Skin epidermis (tissue), 12 donors: ENCODE measurements around the gene HS6ST3.

ENCODE experiments used
- H3K27ac ChIP-seq, 21 experiments: fragments of 200-600 bp; sonication (generic) in 11 of 21; one replicate each; pipeline ENCODE4 v1.5.0; 2020; ENCODE audit warnings: mild to moderate bottlenecking in 3 of 21, inconsistent platforms in 2 of 21, moderate library complexity in 2 of 21
- H3K4me3 ChIP-seq, 7 experiments: fragments of 200-600 bp; sonication (generic) in 2 of 7; one replicate each; pipeline ENCODE4 v1.5.0; 2020; ENCODE audit warnings: inconsistent platforms in 2 of 7, mild to moderate bottlenecking in 2 of 7, moderate library complexity in 1 of 7

HS6ST3 gene

DNA sequence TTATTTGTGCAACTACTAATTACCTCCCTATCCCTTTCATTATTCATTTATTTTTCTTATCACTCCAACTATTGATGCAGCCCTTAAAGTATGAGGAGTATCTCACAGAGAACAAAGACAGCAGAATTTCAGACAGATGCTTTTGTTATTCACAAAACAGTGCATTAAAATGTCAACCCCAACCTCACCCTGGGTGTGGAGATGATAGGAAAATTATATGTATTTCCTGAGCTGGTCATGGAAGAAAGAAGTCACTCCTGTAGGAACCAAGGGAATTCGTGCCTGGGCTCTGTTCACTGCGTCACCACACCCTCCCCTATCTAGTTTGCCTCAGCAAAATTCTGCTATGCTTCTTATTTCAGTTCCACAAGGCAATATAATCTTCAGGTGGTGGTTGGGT lies 588.9 kb downstream of the HS6ST3 start:
- H3K4me3 ChIP-seq: no peak overlapping the region
- no peak overlapping the region for H3K27ac ChIP-seq

DNA sequence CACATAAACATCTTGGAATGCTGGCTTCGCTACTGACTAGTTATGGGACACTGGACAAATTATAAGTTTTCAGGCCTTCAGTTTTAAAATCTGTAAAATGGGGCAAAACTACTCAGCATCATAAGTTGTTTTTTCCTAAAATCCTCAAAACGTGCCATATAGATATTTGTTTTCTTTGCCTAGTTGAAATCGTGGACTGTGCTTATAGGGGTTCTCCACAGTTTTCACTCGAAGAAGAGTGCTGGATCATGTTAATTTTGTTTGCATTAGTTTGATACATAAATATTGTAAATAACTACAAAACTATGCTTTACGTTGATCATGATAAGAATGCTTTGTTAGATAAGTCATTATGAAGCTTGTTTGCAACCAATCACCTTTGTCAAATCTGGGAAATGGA lies 591.0 kb downstream of the HS6ST3 start:
- no peak overlapping the region for H3K4me3 ChIP-seq
- no peak overlapping the region for H3K27ac ChIP-seq

DNA sequence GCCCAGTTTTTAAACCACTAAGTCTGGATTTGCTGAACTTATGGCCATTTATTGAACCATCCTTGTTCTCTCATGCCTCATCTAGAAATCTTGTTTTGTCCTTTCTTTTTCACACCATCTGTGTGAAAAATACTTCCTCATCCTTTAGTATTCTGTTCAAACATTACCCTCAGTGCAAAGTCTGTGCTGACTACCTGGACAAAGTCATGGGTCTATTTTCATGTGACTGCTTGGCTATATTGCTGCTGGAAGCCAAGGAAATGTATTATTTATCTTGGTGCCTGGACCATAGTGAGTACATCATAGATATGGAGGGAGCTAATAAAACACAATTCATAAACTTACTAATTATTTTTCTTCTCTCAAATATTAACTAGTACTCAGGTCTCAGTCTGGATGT lies 591.9 kb downstream of the HS6ST3 start:
- H3K4me3 ChIP-seq: no peak overlapping the region
- H3K27ac ChIP-seq: no peak overlapping the region

DNA sequence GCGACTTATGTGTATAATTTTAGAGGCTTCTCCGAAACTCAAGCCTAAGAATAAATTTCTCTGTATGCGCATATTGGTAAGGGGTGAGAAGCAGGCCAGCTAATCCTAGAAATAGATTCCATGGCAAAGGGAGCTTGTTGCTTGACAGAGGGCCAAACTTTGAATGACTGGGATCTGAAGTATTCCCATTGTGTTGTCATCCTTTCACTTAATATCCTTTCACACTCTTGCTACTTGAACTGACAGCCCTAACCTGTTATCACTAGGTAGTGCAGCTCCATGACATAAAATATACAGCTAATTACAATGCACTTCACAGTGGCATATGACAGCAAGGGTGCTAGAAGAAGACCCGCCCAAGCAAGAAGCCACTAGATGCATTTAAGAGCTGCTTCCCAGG lies 594.6 kb downstream of the HS6ST3 start:
- Histone ChIP-seq H3K27ac (no peak overlapping the region), H3K4me3 (no peak overlapping the region)

DNA sequence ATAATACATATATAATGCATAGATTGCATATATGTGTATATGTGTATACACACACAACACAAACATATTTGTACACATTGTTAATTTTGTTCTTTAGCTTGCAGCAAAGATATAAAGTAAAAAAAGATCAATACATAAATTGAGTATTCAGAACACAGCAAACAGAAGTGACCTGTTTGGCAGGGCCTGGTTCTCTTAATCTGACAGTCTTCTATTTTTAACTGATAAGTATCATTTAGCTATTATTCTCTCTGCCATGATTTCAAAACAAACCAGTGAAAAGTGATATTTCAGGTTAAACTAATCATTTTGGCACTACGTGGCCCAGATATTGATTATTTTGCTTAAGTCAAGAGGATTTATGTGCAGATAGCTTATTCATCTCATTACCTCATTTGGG lies 595.0 kb downstream of the HS6ST3 start:
- Histone ChIP-seq H3K4me3 (no peak overlapping the region), H3K27ac (no peak overlapping the region)

DNA sequence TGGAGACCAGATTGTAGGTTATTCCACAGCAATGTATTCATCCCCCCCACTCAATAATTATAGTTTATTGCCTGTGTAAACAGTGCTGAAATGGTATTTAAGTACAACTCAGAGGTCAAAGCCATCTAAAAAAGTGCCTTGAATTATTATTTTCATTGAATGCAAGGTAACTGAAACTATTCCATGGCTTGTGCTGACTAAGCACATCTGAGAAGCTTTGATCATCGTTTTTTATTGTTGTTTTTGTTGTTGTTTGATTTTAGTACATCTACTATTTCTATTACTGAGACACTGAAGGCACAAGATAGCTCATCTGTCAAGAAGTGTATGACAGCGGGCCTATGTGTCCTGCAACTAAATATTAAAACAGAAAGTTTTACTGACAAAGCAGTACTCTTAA lies 596.4 kb downstream of the HS6ST3 start:
- Histone ChIP-seq H3K4me3 (no peak overlapping the region), H3K27ac (no peak overlapping the region)

DNA sequence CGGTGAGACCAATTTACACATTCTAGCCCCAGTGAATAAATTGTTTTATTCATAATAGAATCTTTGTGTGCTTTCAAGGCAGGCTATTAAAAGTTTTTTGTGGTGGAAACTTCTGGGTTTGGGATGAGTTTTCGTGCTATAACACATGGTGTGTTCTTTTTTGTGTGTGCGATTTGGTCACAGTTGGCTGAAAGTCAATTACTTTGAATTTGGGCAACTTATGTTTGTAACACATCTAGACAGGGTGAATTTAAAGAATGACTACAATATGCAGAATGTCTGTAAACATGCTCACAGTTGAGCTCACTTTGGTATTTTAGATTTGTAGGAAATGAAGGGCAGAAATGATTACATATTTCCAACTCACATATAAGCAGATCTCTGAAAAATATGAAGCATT lies 597.3 kb downstream of the HS6ST3 start:
- Histone ChIP-seq H3K27ac (no peak overlapping the region), H3K4me3 (no peak overlapping the region)

DNA sequence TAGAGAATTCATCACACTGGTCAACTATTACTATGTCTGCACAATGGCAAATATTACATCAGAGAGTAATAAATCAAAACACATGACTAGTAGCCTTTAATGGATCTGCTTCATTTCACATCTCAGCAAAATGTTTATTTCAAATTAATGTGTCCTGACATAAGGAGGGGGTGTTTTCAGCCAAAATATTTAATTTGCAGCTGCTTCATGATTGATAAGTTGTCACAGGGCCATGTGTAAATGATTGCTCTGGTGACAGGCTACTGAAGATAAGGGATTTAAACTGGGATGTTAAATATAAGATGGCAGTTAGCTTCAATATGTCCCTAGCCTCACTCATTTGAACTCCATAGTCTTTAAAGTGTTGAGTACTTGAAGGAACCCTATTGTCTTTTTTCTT lies 601.1 kb downstream of the HS6ST3 start:
- Histone ChIP-seq H3K27ac (no peak overlapping the region), H3K4me3 (no peak overlapping the region)

DNA sequence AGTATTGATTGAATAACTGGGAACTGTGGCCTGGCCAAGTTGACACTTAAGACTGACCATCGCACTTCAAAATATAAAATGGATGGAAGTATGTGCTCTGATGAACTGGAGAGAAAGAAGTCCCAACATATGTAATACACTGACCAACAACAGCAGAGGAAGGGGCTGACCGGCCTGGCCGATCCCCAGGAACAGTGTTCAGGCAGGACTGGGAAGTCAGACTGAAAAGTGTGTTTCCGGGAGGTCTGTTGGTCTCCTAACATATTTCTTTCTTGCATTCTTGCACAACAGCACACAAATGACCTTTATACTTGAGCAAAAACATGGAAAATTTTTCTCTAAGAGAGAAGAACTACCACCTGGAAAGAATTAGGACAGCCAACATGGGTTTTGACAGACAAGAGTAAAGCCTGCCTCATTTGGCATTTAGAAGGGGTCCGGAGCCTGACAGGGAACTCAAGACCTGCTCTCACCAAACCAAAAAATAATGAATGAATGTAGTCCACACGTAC lies 606.5 kb downstream of the HS6ST3 start:
- Histone ChIP-seq H3K27ac (no peak overlapping the region), H3K4me3 (no peak overlapping the region)

DNA sequence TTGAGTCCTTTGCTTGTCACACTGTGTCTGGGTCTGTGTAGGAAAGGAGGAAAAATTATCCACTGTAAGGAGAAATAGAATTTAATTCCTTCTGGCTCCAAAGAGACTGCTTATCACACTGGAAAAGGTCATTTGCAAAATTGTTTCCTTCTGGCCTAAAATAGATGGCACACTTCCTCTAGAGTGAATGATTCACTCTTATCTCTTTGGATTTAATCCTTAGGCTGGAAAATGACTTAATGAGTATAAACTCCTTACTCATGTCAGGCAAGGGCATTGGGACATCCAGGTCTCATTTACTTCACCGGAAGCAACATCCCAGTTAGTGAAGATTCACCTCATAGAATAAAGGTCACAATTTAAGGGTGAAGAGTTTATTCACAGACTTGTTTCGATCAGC lies 610.8 kb downstream of the HS6ST3 start:
- Histone ChIP-seq H3K4me3 (no peak overlapping the region), H3K27ac (no peak overlapping the region)

DNA sequence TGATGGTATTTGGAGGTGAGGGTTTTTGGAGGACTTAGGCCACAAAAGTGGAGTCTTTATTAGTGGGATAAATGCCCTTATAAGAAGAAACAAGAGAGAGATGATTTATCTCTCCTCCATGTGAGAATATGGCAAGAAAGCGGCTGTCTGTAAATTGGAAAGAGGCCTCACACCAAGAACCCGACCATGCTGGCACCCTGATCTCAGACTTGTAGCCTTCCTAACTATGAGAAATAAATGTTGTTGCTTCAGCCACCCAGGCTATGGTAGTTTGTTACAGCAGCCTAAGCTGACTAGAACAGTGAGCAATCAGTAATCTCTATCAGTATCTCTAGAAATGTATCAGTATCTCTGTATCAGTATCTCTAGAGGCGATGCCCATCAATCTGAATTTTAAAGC lies 617.2 kb downstream of the HS6ST3 start:
- H3K27ac ChIP-seq: no peak overlapping the region
- no peak overlapping the region for H3K4me3 ChIP-seq

DNA sequence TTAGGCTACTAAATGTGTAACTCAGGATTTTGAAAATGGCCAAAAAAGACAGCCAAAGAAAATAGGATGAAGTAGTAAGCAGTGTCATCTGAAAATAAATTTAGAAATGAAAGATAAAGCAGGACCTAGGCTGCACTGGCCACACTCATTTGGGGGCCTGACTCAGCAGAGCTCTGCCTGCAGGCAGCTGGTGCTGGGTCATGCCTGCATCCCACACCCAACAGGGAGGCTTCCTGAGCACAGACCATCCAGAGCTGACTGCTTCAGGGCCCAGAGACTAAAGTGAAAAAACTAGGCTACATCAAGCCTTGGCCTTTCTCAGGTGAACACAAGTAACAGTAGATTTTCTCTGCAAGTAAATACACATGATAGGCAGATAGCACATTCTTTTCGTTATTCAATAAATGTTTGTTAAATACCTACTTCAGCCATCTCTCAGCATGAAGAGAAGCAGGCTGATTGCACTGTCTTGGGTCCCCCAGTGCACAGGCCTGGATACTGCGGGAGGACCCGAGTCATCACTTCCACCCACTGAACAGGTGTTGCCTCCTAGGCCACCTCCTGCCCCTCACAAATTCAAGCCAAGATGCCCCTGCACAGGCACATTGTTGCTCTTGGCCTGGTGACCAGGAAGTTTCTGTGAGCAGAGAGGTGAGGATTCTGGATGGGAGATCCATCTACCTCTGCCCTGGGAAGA lies 620.4 kb downstream of the HS6ST3 start:
- Histone ChIP-seq H3K4me3 (no peak overlapping the region), H3K27ac (no peak overlapping the region)

DNA sequence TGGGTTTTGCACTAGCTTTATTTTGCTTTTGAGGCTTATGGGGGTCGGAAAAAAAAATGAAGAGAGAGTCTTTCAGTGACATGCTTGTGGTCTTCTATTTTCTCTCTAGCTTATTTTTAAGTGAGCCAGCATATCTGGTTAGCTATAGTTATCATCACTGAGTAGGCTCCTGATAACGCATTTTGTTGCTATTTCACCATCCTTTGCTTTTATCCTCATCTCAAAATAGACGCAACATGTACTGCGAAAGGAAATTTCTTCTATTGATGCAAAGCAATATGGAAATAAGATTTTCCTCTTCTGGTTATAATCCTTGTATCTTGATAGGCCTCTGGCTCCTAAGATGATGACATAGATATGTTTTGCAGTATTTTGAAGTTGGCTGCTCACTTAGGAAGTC lies 630.5 kb downstream of the HS6ST3 start:
- Histone ChIP-seq H3K27ac (no peak overlapping the region), H3K4me3 (no peak overlapping the region)

DNA sequence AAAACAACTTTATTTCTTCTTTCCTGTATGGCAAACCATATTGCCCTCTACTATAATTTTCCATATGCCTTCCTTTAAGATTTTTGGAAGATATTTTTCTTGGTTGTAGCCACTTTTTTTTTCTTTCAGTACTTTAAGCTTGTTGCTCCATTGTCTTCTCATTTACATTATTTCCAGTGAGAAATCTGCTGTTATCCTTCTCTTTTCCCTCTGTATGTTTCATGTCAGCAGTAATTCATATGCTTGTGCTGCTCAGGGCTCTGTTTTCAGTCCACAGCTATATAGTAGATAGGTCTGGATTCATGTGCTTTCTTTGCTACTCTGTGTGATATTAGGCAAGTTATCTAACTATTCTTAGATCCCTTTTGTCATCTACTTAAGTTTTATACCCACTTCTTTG lies 636.7 kb downstream of the HS6ST3 start:
- Histone ChIP-seq H3K27ac (no peak overlapping the region), H3K4me3 (no peak overlapping the region)

DNA sequence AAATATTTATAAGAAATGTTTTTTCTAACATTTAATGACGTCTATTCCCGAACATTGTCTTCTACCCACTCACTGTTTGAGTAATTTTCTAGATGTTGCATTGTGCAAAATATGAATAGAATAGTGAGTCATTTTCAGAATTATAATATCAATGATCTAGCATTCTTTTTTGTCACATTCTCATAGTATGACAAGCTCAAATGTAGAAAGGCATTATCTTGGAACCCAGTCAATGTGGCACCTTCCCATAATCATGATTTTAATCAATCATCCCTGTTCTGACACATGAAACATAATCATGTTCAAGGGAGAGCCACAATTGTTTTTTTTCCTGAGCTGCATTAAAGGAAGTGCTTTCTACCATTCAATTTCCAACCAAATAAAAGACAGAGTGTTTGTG lies 638.6 kb downstream of the HS6ST3 start:
- Histone ChIP-seq H3K4me3 (no peak overlapping the region), H3K27ac (no peak overlapping the region)

DNA sequence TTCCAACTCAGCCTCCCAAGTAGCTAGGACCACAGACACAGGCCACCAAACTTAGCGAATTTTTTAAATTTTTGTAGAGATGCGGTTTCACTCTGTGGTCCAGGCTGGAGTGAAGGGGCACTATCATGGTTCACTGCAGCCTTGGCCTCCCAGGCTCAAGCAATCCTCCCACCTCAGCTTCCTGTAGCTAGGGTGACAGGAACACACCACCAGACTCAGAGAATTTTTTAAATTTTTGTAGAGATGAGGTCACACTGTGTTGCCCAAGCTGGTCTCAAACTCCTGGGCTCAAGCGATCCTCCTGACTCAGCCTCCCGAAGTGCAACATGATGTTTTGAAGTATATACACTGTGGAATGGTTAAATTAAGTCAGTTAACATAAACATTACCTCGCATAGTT lies 640.8 kb downstream of the HS6ST3 start:
- no peak overlapping the region for H3K4me3 ChIP-seq
- no peak overlapping the region for H3K27ac ChIP-seq

DNA sequence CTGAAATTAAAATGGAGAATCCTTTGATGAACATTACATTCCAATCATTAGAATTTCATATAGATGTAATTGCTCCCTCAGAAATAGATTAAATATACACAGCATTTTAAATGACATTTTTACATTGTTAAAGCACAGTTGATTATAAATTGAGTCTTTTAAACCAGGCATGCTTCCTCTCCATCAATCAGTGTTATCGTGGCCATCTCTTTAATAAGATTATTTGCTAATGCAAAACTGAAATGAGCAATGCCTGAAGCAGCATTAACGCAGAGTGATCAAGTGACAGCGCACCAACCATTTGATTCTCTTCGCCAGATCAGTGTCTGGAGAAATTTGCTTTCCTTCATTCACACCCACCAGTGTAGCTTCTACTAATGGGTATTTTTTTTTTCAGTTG lies 644.6 kb downstream of the HS6ST3 start:
- Histone ChIP-seq H3K4me3 (no peak overlapping the region), H3K27ac (no peak overlapping the region)

DNA sequence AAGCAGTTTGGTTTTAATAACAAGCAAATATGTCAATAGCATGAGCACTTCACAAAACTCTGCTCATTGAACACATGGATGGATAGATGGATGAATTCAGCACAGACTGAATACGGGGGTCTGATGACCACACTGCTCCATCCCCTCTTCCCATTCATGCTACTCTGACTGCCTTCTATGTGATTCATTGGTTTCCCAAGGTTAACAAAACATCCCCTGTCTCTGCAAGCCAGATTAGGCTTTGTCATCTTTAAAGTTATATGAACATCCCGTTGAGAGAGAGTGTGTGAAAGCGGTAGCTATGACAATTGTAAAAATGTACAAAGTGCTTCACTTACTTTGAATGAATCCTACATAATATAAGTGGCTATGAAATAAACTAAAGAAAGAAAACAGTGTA lies 651.9 kb downstream of the HS6ST3 start:
- Histone ChIP-seq H3K4me3 (no peak overlapping the region), H3K27ac (no peak overlapping the region)

DNA sequence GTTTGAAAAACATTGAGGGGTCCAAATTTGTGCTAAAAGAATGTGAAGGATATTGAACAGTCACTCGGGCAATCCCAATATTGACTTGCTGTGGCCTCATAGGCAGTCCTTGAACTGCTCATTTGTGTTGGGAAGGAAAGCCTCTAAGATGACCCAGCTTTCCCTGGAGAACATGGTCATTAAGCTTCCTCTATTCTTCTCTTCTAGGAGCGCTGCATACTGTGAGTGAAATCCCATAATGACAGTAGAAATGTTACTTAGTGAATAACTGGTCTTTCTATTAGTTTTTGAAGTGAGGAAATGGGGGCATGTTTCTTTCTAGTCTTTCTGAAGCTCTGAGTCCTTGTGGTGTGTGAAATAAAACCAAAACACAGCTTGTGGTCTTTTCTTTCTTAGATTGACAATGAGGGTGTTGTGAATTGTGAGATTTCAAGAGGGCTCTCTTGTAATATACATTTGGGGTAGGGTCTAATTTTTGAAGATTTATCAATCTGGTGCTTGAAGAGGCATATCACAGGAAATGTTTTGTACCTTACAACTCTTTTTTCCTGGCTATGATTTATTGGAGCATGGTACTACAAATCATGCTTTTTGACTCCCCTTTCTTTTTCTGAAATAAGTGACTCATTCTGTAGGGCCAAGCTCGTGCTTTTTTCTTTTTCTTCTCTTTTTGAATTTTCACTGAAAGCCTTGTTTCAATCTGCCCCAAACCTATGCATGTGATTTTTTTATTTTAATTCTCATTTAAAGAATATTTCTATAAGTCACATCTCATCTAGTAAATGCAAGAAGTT lies 653.6 kb downstream of the HS6ST3 start:
- Histone ChIP-seq H3K4me3 (no peak overlapping the region), H3K27ac (no peak overlapping the region)

DNA sequence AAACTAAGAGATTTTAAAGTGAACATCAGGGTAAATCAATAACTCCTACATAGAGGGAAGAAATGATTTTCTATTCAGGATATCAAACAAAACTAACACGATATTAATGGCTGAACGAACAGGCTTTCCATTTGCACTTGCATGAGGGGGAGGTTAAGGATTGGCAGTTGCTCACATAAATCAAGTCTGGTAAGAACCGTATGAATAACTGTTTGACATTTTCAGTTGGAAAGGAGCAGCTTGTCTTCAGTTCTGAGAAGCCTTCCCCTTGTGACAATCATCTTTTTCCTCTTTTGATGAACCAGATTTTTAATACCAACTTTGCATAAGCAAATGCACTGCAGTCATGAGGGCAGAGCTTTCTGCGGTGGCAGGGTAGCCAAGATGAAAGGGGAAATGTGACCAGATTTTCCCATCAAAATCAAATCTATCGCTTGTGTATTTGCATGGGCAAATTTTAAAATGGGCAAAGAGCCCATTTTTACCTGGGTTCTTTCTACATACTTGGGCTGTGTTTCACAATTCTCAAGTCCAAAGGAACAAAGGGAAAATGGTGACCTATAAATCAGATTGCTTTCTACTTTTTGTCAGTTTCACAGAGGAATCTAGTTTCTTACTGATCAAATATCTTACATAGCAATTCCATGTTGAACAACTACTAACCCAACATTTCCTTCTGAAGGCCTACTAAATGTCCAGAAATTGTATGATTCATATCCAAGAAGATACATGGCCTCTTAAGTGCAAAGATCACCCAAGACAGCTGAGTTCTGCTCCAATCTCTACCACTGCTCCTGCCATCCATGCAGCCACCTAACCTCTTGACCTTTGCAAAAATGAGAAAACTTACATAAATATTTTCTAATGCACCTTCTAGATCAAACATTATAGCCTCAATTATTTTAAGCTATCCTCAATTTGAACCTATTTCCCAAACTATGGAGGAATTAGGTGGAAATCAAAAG lies 654.7 kb downstream of the HS6ST3 start:
- H3K27ac ChIP-seq: no peak overlapping the region
- H3K4me3 ChIP-seq: no peak overlapping the region
